ENCODE measurements around the gene KLC1.

The KLC1 gene

DNA sequence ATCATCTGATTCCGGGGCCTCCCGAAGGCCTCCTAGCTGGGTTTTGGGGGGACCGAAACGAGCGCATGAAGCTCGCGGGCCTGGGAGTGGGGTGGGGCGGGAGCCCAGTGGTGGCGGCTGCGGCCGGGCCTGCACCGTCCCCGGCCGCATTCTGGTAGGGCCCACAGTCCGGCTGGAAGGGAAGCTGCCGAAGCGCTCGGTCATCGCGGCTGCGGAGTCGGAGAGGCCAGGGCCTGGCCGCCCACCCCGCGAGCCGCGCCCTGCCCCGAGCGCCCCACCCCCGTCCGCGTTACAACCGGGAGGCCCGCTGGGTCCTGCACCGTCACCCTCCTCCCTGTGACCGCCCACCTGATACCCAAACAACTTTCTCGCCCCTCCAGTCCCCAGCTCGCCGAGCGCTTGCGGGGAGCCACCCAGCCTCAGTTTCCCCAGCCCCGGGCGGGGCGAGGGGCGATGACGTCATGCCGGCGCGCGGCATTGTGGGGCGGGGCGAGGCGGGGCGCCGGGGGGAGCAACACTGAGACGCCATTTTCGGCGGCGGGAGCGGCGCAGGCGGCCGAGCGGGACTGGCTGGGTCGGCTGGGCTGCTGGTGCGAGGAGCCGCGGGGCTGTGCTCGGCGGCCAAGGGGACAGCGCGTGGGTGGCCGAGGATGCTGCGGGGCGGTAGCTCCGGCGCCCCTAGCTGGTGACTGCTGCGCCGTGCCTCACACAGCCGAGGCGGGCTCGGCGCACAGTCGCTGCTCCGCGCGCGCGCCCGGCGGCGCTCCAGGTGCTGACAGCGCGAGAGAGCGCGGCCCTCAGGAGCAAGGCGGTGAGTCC is at the start of gene KLC1:
Gene KLC1, plus strand, starts transcription at position 528 of the 819 bp plus-strand sequence. CDS start 25,354 bp downstream, outside the sequence.
- H3K4me3 ChIP-seq (ENCODE audit: low read depth, low read length), result peak within 1 kb of the TSS; percentile 84
- TF ChIP-seq CTCF (IDR thresholded peaks at IDR 0.05; ENCODE audit: borderline replicate concordance, insufficient read depth, low read depth, low read length), result no peak

DNA sequence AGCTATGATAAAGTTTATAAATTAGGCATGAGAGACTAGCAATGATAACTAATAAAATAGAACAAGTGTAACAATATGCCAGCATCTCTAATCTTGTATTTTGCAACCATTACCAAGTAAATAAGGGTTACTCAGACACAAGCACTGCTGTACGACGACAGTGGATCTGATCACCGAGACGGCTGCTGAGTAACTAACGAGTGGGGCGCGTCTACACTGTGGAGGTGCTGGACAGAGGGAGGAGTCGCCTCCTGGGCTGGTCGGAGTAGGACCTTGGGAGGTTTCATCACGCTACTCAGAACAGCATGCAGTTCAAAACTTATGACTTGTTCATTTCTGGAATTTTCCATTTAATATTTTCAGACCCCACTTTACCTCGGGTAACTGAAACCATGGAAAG is 47.8 kb upstream of the KLC1 start:
- TF ChIP-seq CTCF (IDR thresholded peaks at IDR 0.05; ENCODE audit: borderline replicate concordance, insufficient read depth, low read depth, low read length), result no peak
- H3K4me3 ChIP-seq (ENCODE audit: low read depth, low read length), result no peak overlapping the region

DNA sequence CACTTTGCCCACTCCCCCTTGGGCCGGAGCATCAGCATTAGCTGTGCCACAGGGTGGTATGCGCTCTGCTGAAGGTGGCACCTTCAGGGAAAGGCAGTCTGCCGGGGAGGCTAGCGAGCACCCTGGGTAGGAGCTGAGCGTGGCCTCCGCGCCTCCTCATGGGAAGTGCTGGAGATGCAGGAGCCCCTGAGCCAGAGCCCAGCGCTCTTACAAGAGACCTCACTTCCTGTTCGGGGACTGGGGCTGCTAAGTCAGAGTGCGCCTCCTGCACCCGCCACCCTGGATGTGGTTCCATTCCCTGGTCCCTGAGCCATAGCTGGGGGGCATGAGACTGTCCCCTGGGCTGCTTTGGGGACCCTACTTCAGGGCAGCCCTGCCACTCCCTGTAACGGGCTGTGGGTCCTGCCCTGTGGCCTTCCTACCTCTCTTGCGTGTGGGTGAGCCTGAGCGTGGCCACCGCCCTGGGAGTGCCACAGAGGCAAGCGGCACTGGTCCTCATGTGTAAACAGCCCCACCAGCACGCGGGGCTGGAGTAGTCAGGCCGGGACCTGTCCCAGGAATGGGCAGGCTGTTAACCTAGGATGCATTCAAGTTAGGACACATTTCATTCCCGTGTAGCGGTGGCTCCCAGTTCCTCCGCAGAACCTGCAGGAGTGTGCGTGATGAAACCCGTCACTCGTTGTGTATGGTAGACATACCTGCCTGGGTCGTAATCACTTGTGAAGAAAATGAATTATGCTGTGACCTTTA is 46.9 kb upstream of the KLC1 start:
- no peak for TF ChIP-seq CTCF (IDR thresholded peaks at IDR 0.05; ENCODE audit: borderline replicate concordance, insufficient read depth, low read depth, low read length)
- H3K4me3 ChIP-seq (ENCODE audit: low read depth, low read length), result no peak overlapping the region

DNA sequence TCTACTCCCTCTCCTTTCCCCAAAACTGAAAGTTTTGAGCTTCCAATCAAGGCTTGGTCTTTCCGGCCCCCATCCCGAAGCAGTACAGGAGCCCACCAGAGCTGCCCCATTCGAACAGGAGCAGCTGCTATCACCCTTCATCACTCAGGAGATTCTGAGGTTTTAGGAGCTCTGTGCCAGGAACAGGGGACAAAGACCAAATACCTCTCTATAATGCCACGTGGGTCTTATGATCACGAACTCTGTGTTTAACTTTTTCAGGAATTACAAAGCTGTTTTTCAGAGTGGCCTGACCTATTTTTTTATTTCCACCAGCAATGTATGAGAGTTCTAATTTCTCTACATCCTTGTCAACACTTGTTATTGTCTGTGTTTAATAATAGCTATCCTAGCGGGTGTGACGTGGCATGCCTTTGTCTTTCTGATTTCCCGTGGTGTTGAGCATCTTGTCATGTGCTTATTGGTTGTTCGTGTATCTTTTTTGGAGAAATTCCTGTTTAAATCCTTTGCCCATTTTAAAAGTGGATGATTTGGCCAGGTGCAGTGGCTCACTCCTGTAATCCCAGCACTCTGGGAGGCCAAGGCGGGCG is 44.6 kb upstream of the KLC1 start:
- H3K4me3 ChIP-seq (ENCODE audit: low read depth, low read length), result no peak overlapping the region

GRCh38 chr14:103593577-103593976 is 35.4 kb upstream of the KLC1 start:
- no peak overlapping the region for H3K4me3 ChIP-seq (ENCODE audit: low read depth, low read length)
- TF ChIP-seq CTCF (IDR thresholded peaks at IDR 0.05; ENCODE audit: borderline replicate concordance, insufficient read depth, low read depth, low read length), result no peak

More for the DNA sequence above, 44.6 kb upstream of the KLC1 start:
- TF ChIP-seq CTCF (IDR thresholded peaks at IDR 0.05; ENCODE audit: borderline replicate concordance, insufficient read depth, low read depth, low read length), result no peak

- no peak overlapping the region for H3K4me3 ChIP-seq (ENCODE audit: low read depth, low read length)
These were observed 34.7 kb upstream of the KLC1 start for GRCh38 chr14:103594265-103594664.

More at GRCh38 chr14:103594265-103594664, 34.7 kb upstream of the KLC1 start:
- no peak for TF ChIP-seq CTCF (IDR thresholded peaks at IDR 0.05; ENCODE audit: borderline replicate concordance, insufficient read depth, low read depth, low read length)

Data from GM12875 (cell line).